H9 (cell line): ENCODE results near the gene AMIGO1. TPM values are rescaled to one million over a fixed set of nuclear protein-coding genes. Genes with fewer than 3 reads are reported as not detected.

Experiments used
- DNase-seq: peaks from one replicate; pipeline ENCODE4 v3.0.0-alpha.2; 2017
- H2AFZ ChIP-seq: one replicate; pipeline ENCODE4 v1.6.1; 2013; ENCODE audit warnings: mild to moderate bottlenecking, low read length, control low read depth, moderate library complexity
- H2AK5ac ChIP-seq: 2 replicates; pipeline ENCODE4 v1.6.1; 2013; ENCODE audit warnings: low read length, control low read depth, mixed read lengths; ENCODE audit not compliant: insufficient read length
- H2BK120ac ChIP-seq: one replicate; pipeline ENCODE4 v1.6.1; 2013; ENCODE audit warnings: low read depth, mild to moderate bottlenecking, low read length, control low read depth, inconsistent platforms; ENCODE audit not compliant: poor library complexity, severe bottlenecking
- H2BK12ac ChIP-seq: 2 replicates; pipeline ENCODE4 v1.6.1; 2013; ENCODE audit warnings: low read length, control low read depth, mixed read lengths, low read depth; ENCODE audit not compliant: insufficient read length
- H2BK15ac ChIP-seq: 2 replicates; pipeline ENCODE4 v1.6.1; 2013; ENCODE audit warnings: low read depth, low read length, control low read depth
- H2BK20ac ChIP-seq: one replicate; pipeline ENCODE4 v1.6.1; 2013; ENCODE audit warnings: low read depth, mild to moderate bottlenecking, low read length, control low read depth, inconsistent platforms; ENCODE audit not compliant: poor library complexity, severe bottlenecking
- H2BK5ac ChIP-seq: 2 replicates; pipeline ENCODE4 v1.6.1; 2013; ENCODE audit warnings: low read length, control low read depth, mixed read lengths; ENCODE audit not compliant: insufficient read length
- H3K14ac ChIP-seq: 2 replicates; pipeline ENCODE4 v1.6.1; 2013; ENCODE audit warnings: low read length, control low read depth; ENCODE audit not compliant: insufficient read depth
- H3K18ac ChIP-seq: 2 replicates; pipeline ENCODE4 v1.6.1; 2013; ENCODE audit warnings: low read depth, mild to moderate bottlenecking, mixed read lengths, low read length, control low read depth; ENCODE audit not compliant: insufficient read length
- H3K23ac ChIP-seq: 2 replicates; pipeline ENCODE4 v1.6.1; 2013; ENCODE audit warnings: low read length, control low read depth, mixed read lengths, low read depth; ENCODE audit not compliant: insufficient read length
- H3K23me2 ChIP-seq: 2 replicates; pipeline ENCODE4 v1.6.1; 2013; ENCODE audit warnings: low read depth, mild to moderate bottlenecking, mixed read lengths, low read length, control low read depth; ENCODE audit not compliant: insufficient read length, poor library complexity, severe bottlenecking
- H3K27ac ChIP-seq: 2 replicates; pipeline ENCODE4 v1.5.1; 2013; ENCODE audit warnings: low read length, control low read depth, mixed read lengths, low read depth; ENCODE audit not compliant: insufficient read length
- H3K27me3 ChIP-seq: 2 replicates; pipeline ENCODE4 v1.6.1; 2013; ENCODE audit warnings: low read length, control low read depth, inconsistent platforms; ENCODE audit not compliant: insufficient read depth
- H3K4ac ChIP-seq: 2 replicates; pipeline ENCODE4 v1.6.1; 2013; ENCODE audit warnings: low read depth, mild to moderate bottlenecking, control low read depth, inconsistent platforms, low read length, moderate library complexity
- H3K4me1 ChIP-seq: 2 replicates; pipeline ENCODE4 v1.6.1; 2013; ENCODE audit warnings: low read length, control low read depth, inconsistent platforms; ENCODE audit not compliant: insufficient read depth
- H3K4me2 ChIP-seq: 2 replicates; pipeline ENCODE4 v1.6.1; 2013; ENCODE audit warnings: low read length, control low read depth, mixed read lengths; ENCODE audit not compliant: insufficient read length, insufficient read depth
- H3K56ac ChIP-seq: 2 replicates; pipeline ENCODE4 v1.6.1; 2013; ENCODE audit warnings: low read depth, mild to moderate bottlenecking, mixed read lengths, low read length, control low read depth; ENCODE audit not compliant: insufficient read length
- H3K79me1 ChIP-seq: 2 replicates; pipeline ENCODE4 v1.6.1; 2013; ENCODE audit warnings: low read depth, mild to moderate bottlenecking, moderate library complexity, low read length, control low read depth, inconsistent platforms; ENCODE audit not compliant: insufficient read depth, poor library complexity, severe bottlenecking
- H3K79me2 ChIP-seq: 2 replicates; pipeline ENCODE4 v1.6.1; 2013; ENCODE audit warnings: low read length, control low read depth, inconsistent platforms; ENCODE audit not compliant: insufficient read depth
- H3K9ac ChIP-seq: 2 replicates; pipeline ENCODE4 v1.6.1; 2013; ENCODE audit warnings: low read length, control low read depth, mixed read lengths; ENCODE audit not compliant: insufficient read length; ENCODE audit errors: extremely low read depth
- H3K9me3 ChIP-seq: one replicate; pipeline ENCODE4 v1.6.1; 2013; ENCODE audit warnings: low read depth, low read length, inconsistent platforms; ENCODE audit not compliant: control insufficient read depth
- H3T11ph ChIP-seq: one replicate; pipeline ENCODE4 v1.6.1; 2013; ENCODE audit warnings: mild to moderate bottlenecking, low read length, control low read depth, inconsistent platforms
- H4K20me1 ChIP-seq: one replicate; pipeline ENCODE4 v1.6.1; 2013; ENCODE audit not compliant: control insufficient read depth, insufficient read length, insufficient read depth
- H4K5ac ChIP-seq: 2 replicates; pipeline ENCODE4 v1.6.1; 2013; ENCODE audit warnings: low read depth, mild to moderate bottlenecking, mixed read lengths, low read length, control low read depth; ENCODE audit not compliant: insufficient read length
- H4K8ac ChIP-seq: replicated peaks from 2 replicates; pipeline ENCODE4 v1.6.1; 2013; ENCODE audit warnings: low read length, control low read depth, mixed read lengths, low read depth; ENCODE audit not compliant: insufficient read length
- H4K91ac ChIP-seq: 2 replicates; pipeline ENCODE4 v1.6.1; 2013; ENCODE audit warnings: low read depth, mild to moderate bottlenecking, moderate library complexity, mixed read lengths, low read length, control low read depth; ENCODE audit not compliant: insufficient read length
- H3K27ac Mint-ChIP-seq, 3 experiments: 2 replicates in 2 of 3; 3 replicates in 1 of 3; pipeline ENCODE4 v1.8.0; 2020 to 2021; ENCODE audit warnings: mixed read lengths in 3 of 3, mild to moderate bottlenecking in 1 of 3, moderate library complexity in 1 of 3
- H3K27me3 Mint-ChIP-seq: 2 replicates; pipeline ENCODE4 v1.8.0; 2021; ENCODE audit warnings: low read depth, mild to moderate bottlenecking, moderate library complexity, mixed read lengths
- H3K36me3 Mint-ChIP-seq, 3 experiments: 2 replicates in 2 of 3; 3 replicates in 1 of 3; pipeline ENCODE4 v1.8.0; 2020 to 2021; ENCODE audit warnings: low read depth in 3 of 3, mixed read lengths in 3 of 3; ENCODE audit not compliant: insufficient read depth in 1 of 3
- H3K4me1 Mint-ChIP-seq, 2 experiments: 2 replicates each; pipeline ENCODE4 v1.8.0; 2020; ENCODE audit warnings: mixed read lengths in 2 of 2
- H3K4me3 Mint-ChIP-seq, 2 experiments: 2 replicates in 1 of 2; 3 replicates in 1 of 2; pipeline ENCODE4 v1.8.0; 2020 to 2021; ENCODE audit warnings: mild to moderate bottlenecking in 2 of 2, mixed read lengths in 2 of 2, moderate library complexity in 1 of 2
- H3K9me3 Mint-ChIP-seq, 2 experiments: 2 replicates in 1 of 2; 3 replicates in 1 of 2; pipeline ENCODE4 v1.8.0; 2020; ENCODE audit warnings: mild to moderate bottlenecking in 2 of 2, mixed read lengths in 2 of 2, moderate library complexity in 1 of 2
- CTCF ChIP-seq: fragments of 200-600 bp; sonication (generic); conservative IDR thresholded peaks from 3 replicates; pipeline ENCODE4 v1.8.0; 2021; ENCODE audit warnings: antibody characterized with exemption, mild to moderate bottlenecking
- whole genome bisulfite sequencing: extraction: QIAGEN DNeasy Blood & Tissue Kit; methylation state at CpG from one replicate; pipeline ENCODE4 v1.1.7; 2013; ENCODE audit warnings: missing lambda C conversion rate, low lambda C conversion rate, mixed read lengths; ENCODE audit not compliant: insufficient read length; ENCODE audit errors: extremely low coverage; 5-methylcytosine and 5-hydroxymethylcytosine counted together
- total RNA-seq: library from RNA; stranded (reverse); gene quantifications from 2 replicates; pipeline ENCODE4 v1.2.1, GENCODE V29; 2021

AMIGO1 gene
- total RNA-seq, 1 experiment from 2014 or later: 4.1 TPM

- Histone ChIP-seq H3K56ac (no peak overlapping the region), H3K27ac (no peak overlapping the region), H2AK5ac (no peak overlapping the region), H2AFZ (no peak overlapping the region), H2BK15ac (no peak overlapping the region), H3K4ac (no peak overlapping the region), H3K14ac (no peak overlapping the region), H3K23me2 (no peaks in the 10 kb centered on the region), H2BK20ac (no peak overlapping the region), H3K23ac (no peak overlapping the region), H2BK5ac (no peak overlapping the region), H4K91ac (no peak overlapping the region), H3K9ac (no peak overlapping the region), H4K20me1 (no peaks in the 10 kb centered on the region), H3K4me2 (no peak overlapping the region), H2BK12ac (no peak overlapping the region), H4K8ac (no peak overlapping the region), H3K79me2 (no peaks in the 10 kb centered on the region), H4K5ac (no peak overlapping the region), H3K27me3 (no peaks in the 10 kb centered on the region), H3K9me3 (no peaks in the 10 kb centered on the region), H3T11ph (no peak overlapping the region), H3K4me1 (peaks cover 2% of the 10 kb centered on the region; the same call in 1 of the 2 replicates), H3K18ac (no peak overlapping the region), H3K79me1 (no peaks in the 10 kb centered on the region), H2BK120ac (no peak overlapping the region)
- TF ChIP-seq CTCF: no peak
- no peak for DNase-seq
- Mint-ChIP-seq H3K4me1 (peaks cover 17 to 20% of the 10 kb centered on the region in 2 experiments), H3K4me3 (no peak overlapping the region), H3K27ac (no peak overlapping the region; a peak in 1 of 7 replicates), H3K36me3 (peaks cover 0 to 10% (median 5%) of the 10 kb centered on the region in 3 experiments; a peak in 5 of 7 replicates), H3K9me3 (no peaks in the 10 kb centered on the region), H3K27me3 (no peaks in the 10 kb centered on the region)
- no CpG with 5 or more reads among the region's 5 CpGs for WGBS
These were observed 8.6 kb downstream of the AMIGO1 start for GRCh38 chr1:109500941-109501381.
